ENCODE measurements around the gene NKAIN4. TPM values are rescaled to one million over a fixed set of nuclear protein-coding genes. Genes with fewer than 3 reads are reported as not detected.

Gene NKAIN4
- total and polyA plus RNA-seq, 2 experiments from 2014 or later = 13.5 to 21.0 TPM

DNA sequence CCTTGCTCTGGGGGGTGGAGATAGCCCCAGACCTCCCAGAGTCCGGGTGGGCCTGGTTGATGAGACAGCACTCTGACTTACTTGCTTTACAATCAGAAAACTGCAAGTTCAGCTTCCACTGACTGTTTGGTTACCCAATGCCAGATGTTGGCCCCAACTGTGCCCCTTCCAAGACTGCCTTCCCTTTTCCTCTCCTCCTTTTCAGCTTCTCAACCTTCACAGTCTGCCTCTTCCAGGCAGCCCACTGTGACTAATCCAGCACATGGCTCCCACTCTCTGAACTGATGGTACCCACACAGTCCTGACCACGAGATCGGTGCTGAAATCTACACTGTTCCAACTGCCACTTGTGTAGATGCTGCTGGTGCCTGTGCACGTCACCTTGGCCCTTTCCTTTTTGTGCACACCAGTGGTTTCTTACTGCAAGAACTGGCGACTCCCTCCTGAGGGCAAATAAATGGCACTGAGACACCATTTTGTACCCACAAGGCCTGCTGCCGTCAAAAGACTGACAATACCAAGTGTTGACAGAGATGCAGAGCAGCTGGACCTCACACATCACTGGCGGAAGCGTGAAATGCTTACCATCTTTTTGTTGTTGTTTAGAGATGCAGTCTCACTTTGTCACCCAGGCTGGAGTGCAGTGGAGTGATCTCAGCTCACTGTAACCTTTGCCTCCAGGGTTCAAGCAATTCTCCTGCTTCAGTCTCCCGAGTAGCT is 16.5 kb upstream of the NKAIN4 start:
- peaks cover 22% of the 10 kb centered on the region for H4K20me1 ChIP-seq (ENCODE audit: insufficient read depth, poor library complexity, severe bottlenecking)
- no peaks in the 10 kb centered on the region for H3K27me3 ChIP-seq
- H3K27ac ChIP-seq = no peak overlapping the region
- no peak for DNase-seq (ENCODE audit: low spot score)
- no peaks in the 10 kb centered on the region for H3K9me2 ChIP-seq (replicated peaks; ENCODE audit: insufficient read depth)
- H3K4me3 ChIP-seq = no peak overlapping the region
- peaks cover 24% of the 10 kb centered on the region for H3K4me1 ChIP-seq (ENCODE audit: insufficient read depth)
- 92% methylated on average over 9 of the region's 9 CpGs for WGBS (ENCODE audit: low lambda C conversion rate, missing lambda C conversion rate)
- no peaks in the 10 kb centered on the region for H3K9me3 ChIP-seq (ENCODE audit: low read depth)
- no peaks in the 10 kb centered on the region for H3K36me3 ChIP-seq (replicated peaks; ENCODE audit: insufficient read depth, low read depth)
- no peak overlapping the region for H3K4me2 ChIP-seq
- H2AFZ ChIP-seq = no peak overlapping the region
- H3K79me2 ChIP-seq = peaks cover 45% of the 10 kb centered on the region
- TF ChIP-seq EZH2phosphoT487 (IDR thresholded peaks at IDR 0.05; ENCODE audit: low read depth, severe bottlenecking, unreplicated experiment) = no peak
- TF ChIP-seq EZH2 (IDR thresholded peaks at IDR 0.05; ENCODE audit: borderline replicate concordance) = no peak
- TF ChIP-seq, protein P1, sequence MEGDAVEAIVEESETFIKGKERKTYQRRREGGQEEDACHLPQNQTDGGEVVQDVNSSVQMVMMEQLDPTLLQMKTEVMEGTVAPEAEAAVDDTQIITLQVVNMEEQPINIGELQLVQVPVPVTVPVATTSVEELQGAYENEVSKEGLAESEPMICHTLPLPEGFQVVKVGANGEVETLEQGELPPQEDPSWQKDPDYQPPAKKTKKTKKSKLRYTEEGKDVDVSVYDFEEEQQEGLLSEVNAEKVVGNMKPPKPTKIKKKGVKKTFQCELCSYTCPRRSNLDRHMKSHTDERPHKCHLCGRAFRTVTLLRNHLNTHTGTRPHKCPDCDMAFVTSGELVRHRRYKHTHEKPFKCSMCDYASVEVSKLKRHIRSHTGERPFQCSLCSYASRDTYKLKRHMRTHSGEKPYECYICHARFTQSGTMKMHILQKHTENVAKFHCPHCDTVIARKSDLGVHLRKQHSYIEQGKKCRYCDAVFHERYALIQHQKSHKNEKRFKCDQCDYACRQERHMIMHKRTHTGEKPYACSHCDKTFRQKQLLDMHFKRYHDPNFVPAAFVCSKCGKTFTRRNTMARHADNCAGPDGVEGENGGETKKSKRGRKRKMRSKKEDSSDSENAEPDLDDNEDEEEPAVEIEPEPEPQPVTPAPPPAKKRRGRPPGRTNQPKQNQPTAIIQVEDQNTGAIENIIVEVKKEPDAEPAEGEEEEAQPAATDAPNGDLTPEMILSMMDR (IDR thresholded peaks at IDR 0.05; ENCODE audit: poor library complexity) = no peak

DNA sequence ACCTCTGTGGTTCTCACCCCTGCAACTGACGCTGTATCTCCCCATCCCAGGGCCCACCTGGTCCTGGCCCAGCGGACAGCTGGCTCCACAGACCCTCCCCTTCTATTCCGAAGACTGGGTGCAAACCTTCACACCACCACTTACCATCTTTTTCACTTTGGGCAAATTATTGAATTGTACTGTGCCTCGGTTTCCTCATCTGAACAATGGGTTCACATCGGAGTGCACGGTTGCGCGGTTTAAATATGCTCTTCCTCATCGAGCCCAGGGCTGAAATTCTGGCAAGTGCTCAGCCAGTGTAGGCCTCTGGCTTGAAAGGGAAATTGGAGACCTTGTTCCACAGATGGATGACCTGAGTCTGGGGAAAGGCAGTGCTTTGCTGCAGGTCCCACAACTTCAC is 15.5 kb upstream of the NKAIN4 start:
- no peak overlapping the region for H3K4me2 ChIP-seq
- no peak overlapping the region for H3K27ac ChIP-seq
- H3K9me2 ChIP-seq (replicated peaks; ENCODE audit: insufficient read depth) = no peaks in the 10 kb centered on the region
- DNase-seq (ENCODE audit: low spot score) = no peak
- H3K36me3 ChIP-seq (replicated peaks; ENCODE audit: insufficient read depth, low read depth) = no peaks in the 10 kb centered on the region
- no peak overlapping the region for H2AFZ ChIP-seq
- peaks cover 12% of the 10 kb centered on the region for H4K20me1 ChIP-seq (ENCODE audit: insufficient read depth, poor library complexity, severe bottlenecking)
- H3K9me3 ChIP-seq (ENCODE audit: low read depth) = no peaks in the 10 kb centered on the region
- no peak overlapping the region for H3K4me3 ChIP-seq
- TF ChIP-seq, protein P1 (IDR thresholded peaks at IDR 0.05; ENCODE audit: poor library complexity) = no peak
- TF ChIP-seq EZH2phosphoT487 (IDR thresholded peaks at IDR 0.05; ENCODE audit: low read depth, severe bottlenecking, unreplicated experiment) = no peak
- no peak for TF ChIP-seq EZH2 (IDR thresholded peaks at IDR 0.05; ENCODE audit: borderline replicate concordance)
- H3K27me3 ChIP-seq = no peaks in the 10 kb centered on the region
- H3K4me1 ChIP-seq (ENCODE audit: insufficient read depth) = peaks cover 24% of the 10 kb centered on the region
- peaks cover 34% of the 10 kb centered on the region for H3K79me2 ChIP-seq
- WGBS (ENCODE audit: low lambda C conversion rate, missing lambda C conversion rate) = 99% methylated on average over 9 of the region's 9 CpGs

DNA sequence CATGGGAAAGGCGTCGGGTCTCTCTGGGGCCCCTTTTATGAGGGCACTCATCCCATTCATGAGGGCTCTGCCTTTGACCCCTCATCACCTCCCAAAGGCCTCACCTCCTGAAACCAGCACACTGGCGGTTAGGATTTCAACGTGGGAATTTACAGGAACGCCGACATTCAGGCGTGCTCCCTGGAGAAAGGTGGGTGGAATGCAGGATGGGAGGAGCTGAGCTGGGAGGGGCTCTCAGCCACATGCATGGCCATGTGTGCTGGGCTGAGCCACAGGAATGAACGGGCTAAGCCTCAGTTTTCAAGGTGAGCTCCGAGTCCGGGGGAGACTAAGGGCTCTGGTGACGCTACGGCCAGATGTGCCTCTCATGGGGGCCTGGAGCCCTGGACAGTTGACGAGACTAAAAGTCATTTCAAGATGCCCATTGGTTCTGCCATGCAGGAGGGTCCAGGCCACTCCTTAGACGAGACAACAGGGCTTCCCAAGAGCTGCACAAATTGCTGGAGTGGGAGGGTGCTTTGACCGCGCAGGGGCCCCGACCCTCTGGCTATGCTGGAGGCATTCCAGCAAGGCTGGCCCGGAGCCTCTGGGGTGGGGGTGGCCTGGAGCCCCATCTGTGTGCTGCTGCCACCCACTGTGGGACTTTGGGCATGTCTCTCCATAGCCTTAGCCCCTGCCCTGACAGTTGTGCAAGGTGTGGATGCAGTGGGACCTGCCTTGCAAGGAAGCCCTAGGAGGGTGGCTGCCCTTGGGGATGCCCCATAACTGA is 14.6 kb upstream of the NKAIN4 start:
- Histone ChIP-seq H3K27ac (no peak overlapping the region), H3K36me3 (replicated peaks; ENCODE audit: insufficient read depth, low read depth) (no peaks in the 10 kb centered on the region), H3K9me2 (replicated peaks; ENCODE audit: insufficient read depth) (no peaks in the 10 kb centered on the region), H3K9me3 (ENCODE audit: low read depth) (no peaks in the 10 kb centered on the region), H3K4me2 (no peak overlapping the region), H2AFZ (no peak overlapping the region), H3K4me1 (ENCODE audit: insufficient read depth) (peaks cover 18% of the 10 kb centered on the region), H3K27me3 (no peaks in the 10 kb centered on the region), H3K4me3 (no peak overlapping the region), H4K20me1 (ENCODE audit: insufficient read depth, poor library complexity, severe bottlenecking) (peaks cover 4% of the 10 kb centered on the region), H3K79me2 (peaks cover 26% of the 10 kb centered on the region)
- 56% methylated on average over 18 of the region's 18 CpGs for WGBS (ENCODE audit: low lambda C conversion rate, missing lambda C conversion rate)
- no peak for TF ChIP-seq EZH2 (IDR thresholded peaks at IDR 0.05; ENCODE audit: borderline replicate concordance)
- TF ChIP-seq, protein P1 (IDR thresholded peaks at IDR 0.05; ENCODE audit: poor library complexity) = no peak
- TF ChIP-seq EZH2phosphoT487 (IDR thresholded peaks at IDR 0.05; ENCODE audit: low read depth, severe bottlenecking, unreplicated experiment) = no peak
- no peak for DNase-seq (ENCODE audit: low spot score)
